GM12892 (cell line): ENCODE data around the gene SCYGR5.

Experiments used
- POLR2A ChIP-seq: IDR thresholded peaks from 2 replicates; pipeline ENCODE4 v1.6.1; 2011; ENCODE audit warnings: low read depth, low read length, control low read depth
- POLR2AphosphoS5 ChIP-seq: IDR thresholded peaks from 2 replicates; pipeline ENCODE4 v1.6.1; 2011; ENCODE audit warnings: low read depth, low read length, control low read depth

- TF ChIP-seq POLR2A: no peak
- no peak for TF ChIP-seq POLR2AphosphoS5
Measured at GRCh38 chr2:227713291-227713690, 46.7 kb downstream of the SCYGR5 start.
